ENCODE measurements around the gene RGS6.

- no peak for TF ChIP-seq POLR2AphosphoS5 (IDR thresholded peaks at IDR 0.05)
- TF ChIP-seq CTCF (IDR thresholded peaks at IDR 0.05): no peak
- no peak for TF ChIP-seq POLR2A (IDR thresholded peaks at IDR 0.05)
These were observed 282.9 kb downstream of the RGS6 start for GRCh38 chr14:72215080-72215479.
